ENCODE results near the gene SOX6. TPM values are rescaled to one million over a fixed set of nuclear protein-coding genes. Genes with fewer than 3 reads are reported as not detected.

The SOX6 gene
- total RNA-seq, 1 experiment from 2014 or later = not detected

- no peak overlapping the region for H2BK20ac ChIP-seq (ENCODE audit: low read depth, low read length, poor library complexity, severe bottlenecking)
- no peak overlapping the region for H3K4ac ChIP-seq (ENCODE audit: low read depth, low read length)
- peaks cover 3% of the 10 kb centered on the region; the same call in 1 of the 2 replicates for H3K4me1 ChIP-seq (ENCODE audit: insufficient read depth, low read length)
- no peak overlapping the region for H4K8ac ChIP-seq (replicated peaks; ENCODE audit: insufficient read length, low read depth, low read length)
- no peaks in the 10 kb centered on the region for H3K27me3 Mint-ChIP-seq (ENCODE audit: low read depth)
- H3K14ac ChIP-seq (ENCODE audit: insufficient read depth, low read length) = no peak overlapping the region
- H4K91ac ChIP-seq (ENCODE audit: insufficient read length, low read depth, low read length) = no peak overlapping the region
- no peak overlapping the region for H3K23ac ChIP-seq (ENCODE audit: insufficient read length, low read depth, low read length)
- no peak overlapping the region for H2AFZ ChIP-seq (ENCODE audit: low read length)
- H3K18ac ChIP-seq (ENCODE audit: insufficient read length, low read depth, low read length) = no peak overlapping the region
- H4K20me1 ChIP-seq (ENCODE audit: control insufficient read depth, insufficient read depth, insufficient read length) = no peaks in the 10 kb centered on the region
- H3K9me3 Mint-ChIP-seq = no peaks in the 10 kb centered on the region
- TF ChIP-seq CTCF (conservative IDR thresholded peaks at IDR 0.05) = no peak
- no peak overlapping the region for H2BK12ac ChIP-seq (ENCODE audit: insufficient read length, low read depth, low read length)
- no peak overlapping the region for H2BK120ac ChIP-seq (ENCODE audit: low read depth, low read length, poor library complexity, severe bottlenecking)
- no peak overlapping the region for H3K27ac ChIP-seq (ENCODE audit: insufficient read length, low read depth, low read length)
- no peaks in the 10 kb centered on the region for H3K79me1 ChIP-seq (ENCODE audit: insufficient read depth, low read depth, low read length, poor library complexity, severe bottlenecking)
- no peak overlapping the region for H3K56ac ChIP-seq (ENCODE audit: insufficient read length, low read depth, low read length)
- no peak overlapping the region for H3T11ph ChIP-seq (ENCODE audit: low read length)
- no peak overlapping the region for H3K27ac Mint-ChIP-seq
- no peak overlapping the region for H3K4me3 Mint-ChIP-seq
- H3K79me2 ChIP-seq (ENCODE audit: insufficient read depth, low read length) = no peaks in the 10 kb centered on the region
- no peak for DNase-seq
- H3K4me2 ChIP-seq (ENCODE audit: insufficient read depth, insufficient read length, low read length) = no peak overlapping the region
- H3K4me1 Mint-ChIP-seq = peaks cover 26 to 27% of the 10 kb centered on the region in 2 experiments
- H3K27me3 ChIP-seq (ENCODE audit: insufficient read depth, low read length) = no peaks in the 10 kb centered on the region
- H2BK15ac ChIP-seq (ENCODE audit: low read depth, low read length) = no peak overlapping the region
- no peak overlapping the region for H2AK5ac ChIP-seq (ENCODE audit: insufficient read length, low read length)
- no CpG with 5 or more reads among the region's 3 CpGs for WGBS (ENCODE audit: extremely low coverage, insufficient read length, low lambda C conversion rate)
- no peaks in the 10 kb centered on the region for H3K23me2 ChIP-seq (ENCODE audit: insufficient read length, low read depth, low read length, poor library complexity, severe bottlenecking)
- no peaks in the 10 kb centered on the region for H3K36me3 Mint-ChIP-seq (ENCODE audit: insufficient read depth in 1 of 3, low read depth in 3 of 3)
- no peak overlapping the region for H3K9ac ChIP-seq (ENCODE audit: extremely low read depth, insufficient read length, low read length)
- H3K9me3 ChIP-seq (ENCODE audit: control insufficient read depth, low read depth, low read length) = no peaks in the 10 kb centered on the region
- no peak overlapping the region for H2BK5ac ChIP-seq (ENCODE audit: insufficient read length, low read length)
- H4K5ac ChIP-seq (ENCODE audit: insufficient read length, low read depth, low read length) = no peak overlapping the region
Measured at GRCh38 chr11:16167706-16168487, 188.4 kb downstream of the SOX6 start.
